ENCODE results near the gene PCTP.

DNA sequence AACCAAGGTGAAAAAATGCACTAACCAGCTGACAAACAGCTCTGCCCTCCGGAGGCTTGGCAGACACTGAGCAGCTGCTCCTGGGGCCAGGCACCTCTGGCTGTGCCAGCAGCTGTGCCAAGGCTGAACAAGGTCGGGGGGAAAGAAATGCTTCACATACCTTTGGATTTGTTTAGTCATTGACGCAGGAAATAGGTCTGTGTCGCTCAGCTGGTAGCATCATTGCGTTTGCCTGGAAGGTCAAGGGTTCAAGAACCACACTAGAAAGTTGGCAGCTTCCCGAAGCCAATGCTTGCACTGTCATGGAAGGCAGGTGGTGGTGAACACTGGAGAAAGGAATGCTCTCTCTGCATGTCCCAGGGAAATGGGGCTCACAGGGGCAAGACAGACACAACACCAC is 63.5 kb downstream of the PCTP start:
- TF ChIP-seq POLR2A (IDR thresholded peaks at IDR 0.05) (no peak), POLR2AphosphoS5 (IDR thresholded peaks at IDR 0.05) (no peak), CTCF (IDR thresholded peaks at IDR 0.05) (no peak)

All from upper lobe of left lung (tissue), 4 donors.